Hepatocyte (in vitro differentiated cells): Measurements from ENCODE around the gene CEP112.
"Not testable (repeated sequence)": the region's sequence is repeated elsewhere in the genome, so short reads cannot be mapped to it uniquely, and the experiment has no call there.

Experiments
- CTCF ChIP-seq: fragments of 200-600 bp; sonication (generic); IDR thresholded peaks from 2 replicates; pipeline ENCODE4 v1.5.1; 2016; ENCODE audit warnings: antibody characterized with exemption, mild to moderate bottlenecking; ENCODE audit not compliant: poor library complexity
- EZH2 ChIP-seq: fragments of 200-600 bp; sonication (generic); IDR thresholded peaks from 2 replicates; pipeline ENCODE4 v1.6.1; 2016; ENCODE audit warnings: antibody characterized with exemption, mild to moderate bottlenecking, borderline replicate concordance

GRCh38 chr17:65808566-65808965, 383.4 kb downstream of the CEP112 start:
- TF ChIP-seq EZH2, CTCF: not testable (repeated sequence)
